Thyroid gland (tissue), 4 donors: Measurements from ENCODE around the gene KRTAP9-1.

ENCODE experiments used
- CTCF ChIP-seq, 6 experiments: fragments of 200-600 bp in 3 of 6; fragments of 450-650 bp in 3 of 6; sonication (generic) in 3 of 6; IDR thresholded peaks; one replicate each; pipeline ENCODE4 v1.5.1; 2016 to 2019; ENCODE audit warnings: antibody characterized with exemption in 6 of 6, mild to moderate bottlenecking in 2 of 6, inconsistent platforms in 1 of 6, moderate library complexity in 1 of 6
- POLR2A ChIP-seq, 2 donors: fragments of 450-650 bp; IDR thresholded peaks; one replicate each; pipeline ENCODE4 v1.6.1; 2017; ENCODE audit warnings: antibody characterized with exemption in 2 of 2, mild to moderate bottlenecking in 2 of 2, moderate library complexity in 1 of 2

- no peak for TF ChIP-seq CTCF (IDR thresholded peaks at IDR 0.05)
- TF ChIP-seq POLR2A (IDR thresholded peaks at IDR 0.05) = no peak
These were observed 42.0 kb downstream of the KRTAP9-1 start for GRCh38 chr17:41231731-41232130.
